Hepatocyte (in vitro differentiated cells): ENCODE results near the gene TRIM39. TPM values are rescaled to one million over a fixed set of nuclear protein-coding genes. Genes with fewer than 3 reads are reported as not detected.

Experiments
- DNase-seq: peaks from one replicate; pipeline ENCODE4 v3.0.0-alpha.2; 2016; ENCODE audit warnings: low spot score
- H2AFZ ChIP-seq: fragments of 200-600 bp; sonication (generic); 2 replicates; pipeline ENCODE4 v1.6.0; 2016; ENCODE audit warnings: antibody characterized with exemption, mild to moderate bottlenecking
- H3K27ac ChIP-seq: fragments of 200-600 bp; sonication (generic); 2 replicates; pipeline ENCODE4 v1.5.1; 2016; ENCODE audit warnings: mild to moderate bottlenecking
- H3K27me3 ChIP-seq: fragments of 200-600 bp; sonication (generic); 2 replicates; pipeline ENCODE4 v1.6.1; 2016
- H3K36me3 ChIP-seq: fragments of 200-600 bp; sonication (generic); replicated peaks from 2 replicates; pipeline ENCODE4 v1.5.1; 2016; ENCODE audit warnings: low read depth; ENCODE audit not compliant: insufficient read depth
- H3K4me1 ChIP-seq: fragments of 200-600 bp; sonication (generic); 2 replicates; pipeline ENCODE4 v1.5.1; 2016; ENCODE audit warnings: mild to moderate bottlenecking, moderate library complexity; ENCODE audit not compliant: insufficient read depth
- H3K4me2 ChIP-seq: fragments of 200-600 bp; sonication (generic); 2 replicates; pipeline ENCODE4 v1.6.0; 2016
- H3K4me3 ChIP-seq: fragments of 200-600 bp; sonication (generic); 2 replicates; pipeline ENCODE4 v1.5.1; 2016; ENCODE audit warnings: mild to moderate bottlenecking
- H3K79me2 ChIP-seq: fragments of 200-600 bp; sonication (generic); 2 replicates; pipeline ENCODE4 v1.6.0; 2017; ENCODE audit warnings: mild to moderate bottlenecking
- H3K9me2 ChIP-seq: fragments of 200-600 bp; sonication (generic); replicated peaks from 2 replicates; pipeline ENCODE4 v1.6.0; 2017; ENCODE audit warnings: mild to moderate bottlenecking; ENCODE audit not compliant: insufficient read depth
- H3K9me3 ChIP-seq: fragments of 200-600 bp; sonication (generic); 2 replicates; pipeline ENCODE4 v1.5.1; 2016; ENCODE audit warnings: low read depth, mild to moderate bottlenecking
- H4K20me1 ChIP-seq: fragments of 200-600 bp; sonication (generic); 2 replicates; pipeline ENCODE4 v1.6.0; 2016; ENCODE audit warnings: mild to moderate bottlenecking; ENCODE audit not compliant: insufficient read depth, poor library complexity, severe bottlenecking
- EZH2 ChIP-seq: fragments of 200-600 bp; sonication (generic); IDR thresholded peaks from 2 replicates; pipeline ENCODE4 v1.6.1; 2016; ENCODE audit warnings: antibody characterized with exemption, mild to moderate bottlenecking, borderline replicate concordance
- EZH2phosphoT487 ChIP-seq: fragments of 200-600 bp; sonication (generic); IDR thresholded peaks from one replicate; pipeline ENCODE4 v1.6.1; 2018; ENCODE audit warnings: antibody characterized with exemption, mild to moderate bottlenecking, low read depth, moderate library complexity; ENCODE audit not compliant: unreplicated experiment, severe bottlenecking
- WGBS: methylation state at CpG from one replicate; pipeline ENCODE4 v1.1.6; 2016; ENCODE audit warnings: low lambda C conversion rate; ENCODE audit errors: missing lambda C conversion rate; 5-methylcytosine and 5-hydroxymethylcytosine counted together
- polyA plus RNA-seq: library from polyadenylated mRNA; unstranded; fragments of >200 nt; fragmentation: Nextera tagmentation; extraction: Ambion mirVana; gene quantifications from 2 replicates; pipeline ENCODE4 v1.2.1, GENCODE V29; 2016
- total RNA-seq: library from RNA; depleted of rRNA; stranded (reverse); fragments of >200 nt; gene quantifications from 2 replicates; pipeline ENCODE4 v1.2.3, GENCODE V29; 2014
- TF ChIP-seq, protein P1 (sequence below): fragments of 200-600 bp; sonication (generic); IDR thresholded peaks from 2 replicates; pipeline ENCODE4 v1.5.1; 2016; ENCODE audit warnings: antibody characterized with exemption, mild to moderate bottlenecking; ENCODE audit not compliant: poor library complexity

Gene TRIM39
- total and polyA plus RNA-seq, 2 experiments from 2014 or later = 7.8 to 8.8 TPM

DNA sequence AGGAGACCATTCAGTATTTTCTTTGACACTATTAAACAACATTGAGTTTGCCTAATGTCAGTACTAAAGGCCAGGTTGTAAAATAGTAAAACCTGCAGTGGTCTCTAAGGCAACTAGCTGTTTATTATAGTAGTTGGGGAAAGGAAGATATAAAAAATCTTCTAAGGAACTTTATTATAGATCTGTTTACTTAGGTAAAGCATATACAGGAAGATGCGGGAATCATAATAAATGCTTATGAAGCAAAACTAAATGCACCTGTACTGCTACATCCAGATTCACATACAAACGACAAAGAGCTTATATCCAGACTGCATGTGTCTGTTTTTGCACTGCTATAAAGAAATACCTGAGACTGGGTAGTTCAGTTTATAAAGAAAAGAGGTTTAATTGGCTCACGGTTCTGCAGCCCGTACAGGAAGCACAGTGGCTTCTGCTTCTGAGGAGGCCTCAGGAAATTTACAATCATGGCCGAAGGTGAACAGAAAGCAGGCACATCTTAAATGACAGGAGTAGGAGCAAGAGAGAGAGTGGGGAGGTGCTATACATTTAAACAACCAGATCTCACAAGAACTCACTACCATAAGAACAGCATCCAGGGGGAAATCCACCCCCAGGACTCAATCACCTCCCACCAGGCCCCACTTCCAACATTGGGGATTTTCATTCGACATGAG is 8.7 kb upstream of the TRIM39 start:
- peaks cover 84% of the 10 kb centered on the region for H4K20me1 ChIP-seq
- no peaks in the 10 kb centered on the region for H3K9me3 ChIP-seq
- no peak for DNase-seq
- H3K9me2 ChIP-seq = no peaks in the 10 kb centered on the region
- WGBS = 82% methylated on average over 6 of the region's 6 CpGs
- H3K27ac ChIP-seq = no peak overlapping the region
- H3K36me3 ChIP-seq = no peaks in the 10 kb centered on the region
- TF ChIP-seq EZH2phosphoT487 (no peak), EZH2 (no peak)
- TF ChIP-seq, protein P1, sequence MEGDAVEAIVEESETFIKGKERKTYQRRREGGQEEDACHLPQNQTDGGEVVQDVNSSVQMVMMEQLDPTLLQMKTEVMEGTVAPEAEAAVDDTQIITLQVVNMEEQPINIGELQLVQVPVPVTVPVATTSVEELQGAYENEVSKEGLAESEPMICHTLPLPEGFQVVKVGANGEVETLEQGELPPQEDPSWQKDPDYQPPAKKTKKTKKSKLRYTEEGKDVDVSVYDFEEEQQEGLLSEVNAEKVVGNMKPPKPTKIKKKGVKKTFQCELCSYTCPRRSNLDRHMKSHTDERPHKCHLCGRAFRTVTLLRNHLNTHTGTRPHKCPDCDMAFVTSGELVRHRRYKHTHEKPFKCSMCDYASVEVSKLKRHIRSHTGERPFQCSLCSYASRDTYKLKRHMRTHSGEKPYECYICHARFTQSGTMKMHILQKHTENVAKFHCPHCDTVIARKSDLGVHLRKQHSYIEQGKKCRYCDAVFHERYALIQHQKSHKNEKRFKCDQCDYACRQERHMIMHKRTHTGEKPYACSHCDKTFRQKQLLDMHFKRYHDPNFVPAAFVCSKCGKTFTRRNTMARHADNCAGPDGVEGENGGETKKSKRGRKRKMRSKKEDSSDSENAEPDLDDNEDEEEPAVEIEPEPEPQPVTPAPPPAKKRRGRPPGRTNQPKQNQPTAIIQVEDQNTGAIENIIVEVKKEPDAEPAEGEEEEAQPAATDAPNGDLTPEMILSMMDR = no peak
- H2AFZ ChIP-seq = no peak overlapping the region
- H3K4me2 ChIP-seq = no peak overlapping the region
- peaks cover 100% of the 10 kb centered on the region for H3K79me2 ChIP-seq
- H3K4me1 ChIP-seq = no peaks in the 10 kb centered on the region
- no peak overlapping the region for H3K4me3 ChIP-seq
- H3K27me3 ChIP-seq = no peaks in the 10 kb centered on the region

DNA sequence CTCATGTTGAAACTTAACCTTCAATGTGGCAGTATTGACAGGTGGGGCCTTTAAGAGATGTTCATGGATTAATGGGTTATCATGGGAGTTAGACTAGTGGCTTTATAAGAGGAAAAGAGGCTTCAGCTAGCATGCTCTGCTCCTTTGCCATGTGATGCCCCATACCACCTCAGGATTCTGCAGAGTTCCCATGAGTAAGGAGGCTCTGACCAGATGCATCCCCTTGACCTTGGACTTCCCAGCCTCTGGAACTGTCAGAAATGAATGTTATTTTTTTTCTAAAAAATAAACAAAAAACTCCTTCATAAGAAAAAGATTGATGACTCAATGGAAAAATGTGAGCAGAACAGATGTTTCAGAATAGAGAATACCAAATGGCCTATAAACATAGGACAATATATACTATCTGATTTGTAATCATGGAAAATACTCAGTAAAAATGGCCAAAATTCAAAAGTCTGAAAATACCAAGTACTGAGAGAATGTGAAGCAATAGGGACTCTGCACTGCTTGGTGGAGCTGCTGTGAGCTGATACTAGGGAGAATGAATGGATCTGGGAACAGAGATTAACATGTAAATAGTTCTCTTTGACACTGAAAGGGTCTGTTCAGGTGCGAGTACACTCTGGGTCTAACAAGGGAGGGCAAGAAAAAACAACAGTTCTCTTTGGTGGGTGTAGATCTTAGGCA is 7.4 kb upstream of the TRIM39 start:
- TF ChIP-seq, protein P1 = no peak
- TF ChIP-seq EZH2phosphoT487 = no peak
- TF ChIP-seq EZH2 = no peak
- no peaks in the 10 kb centered on the region for H3K9me3 ChIP-seq
- 75% methylated on average over 1 of the region's 1 CpG for WGBS
- no peak overlapping the region for H3K4me3 ChIP-seq
- no peak for DNase-seq
- H3K79me2 ChIP-seq = peaks cover 100% of the 10 kb centered on the region
- H3K9me2 ChIP-seq = no peaks in the 10 kb centered on the region
- H3K27me3 ChIP-seq = no peaks in the 10 kb centered on the region
- peaks cover 83% of the 10 kb centered on the region for H4K20me1 ChIP-seq
- no peak overlapping the region for H2AFZ ChIP-seq
- no peaks in the 10 kb centered on the region for H3K36me3 ChIP-seq
- H3K4me2 ChIP-seq = no peak overlapping the region
- H3K4me1 ChIP-seq = peaks cover under 1% of the 10 kb centered on the region
- no peak overlapping the region for H3K27ac ChIP-seq

DNA sequence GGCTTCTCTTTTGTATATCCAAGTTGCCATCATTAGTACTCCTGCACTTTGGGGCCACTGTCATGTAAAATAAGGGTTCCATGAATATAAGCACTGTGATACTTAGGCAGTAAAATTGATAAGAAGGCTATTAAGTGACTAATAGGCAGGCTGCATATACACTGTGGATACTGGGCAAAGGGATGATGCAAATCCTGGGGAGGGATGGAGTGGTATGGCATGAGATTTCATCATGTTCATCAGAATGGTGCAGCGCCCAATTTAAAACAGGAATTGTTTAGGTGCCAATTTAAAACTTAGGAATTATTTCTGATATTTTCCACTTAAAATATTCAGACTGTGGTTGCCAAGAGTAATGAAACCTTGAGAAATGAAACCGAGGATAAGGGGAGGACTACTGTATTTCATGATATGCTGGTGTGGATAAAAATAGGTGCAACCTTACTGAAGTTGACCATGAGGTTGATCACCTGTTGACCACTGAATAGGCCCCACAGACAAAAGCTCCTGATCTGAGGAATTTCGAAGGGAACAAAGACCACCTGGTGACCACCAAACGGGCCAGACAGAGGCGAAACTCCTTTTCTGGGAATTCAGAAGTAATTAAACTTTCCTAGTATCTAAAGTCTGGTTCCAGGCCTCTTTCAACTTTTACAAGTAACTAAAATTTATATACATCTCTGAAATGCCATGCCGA is 4.9 kb upstream of the TRIM39 start:
- no peaks in the 10 kb centered on the region for H3K9me2 ChIP-seq
- peaks cover 90% of the 10 kb centered on the region for H3K79me2 ChIP-seq
- H3K27ac ChIP-seq = no peak overlapping the region
- no peak for DNase-seq
- 94% methylated on average over 6 of the region's 6 CpGs for WGBS
- TF ChIP-seq EZH2 = no peak
- TF ChIP-seq, protein P1 = no peak
- TF ChIP-seq EZH2phosphoT487 = no peak
- H3K4me3 ChIP-seq = no peak overlapping the region
- H3K9me3 ChIP-seq = no peaks in the 10 kb centered on the region
- no peaks in the 10 kb centered on the region for H3K36me3 ChIP-seq
- peaks cover 9% of the 10 kb centered on the region for H3K4me1 ChIP-seq
- no peak overlapping the region for H3K4me2 ChIP-seq
- H3K27me3 ChIP-seq = no peaks in the 10 kb centered on the region
- H2AFZ ChIP-seq = no peak overlapping the region
- H4K20me1 ChIP-seq = peaks cover 76% of the 10 kb centered on the region
